ENCODE results near the gene ZNG1C.
"Not testable (repeated sequence)": the region's sequence is repeated elsewhere in the genome, so short reads cannot be mapped to it uniquely, and the experiment has no call there.

ZNG1C gene

DNA sequence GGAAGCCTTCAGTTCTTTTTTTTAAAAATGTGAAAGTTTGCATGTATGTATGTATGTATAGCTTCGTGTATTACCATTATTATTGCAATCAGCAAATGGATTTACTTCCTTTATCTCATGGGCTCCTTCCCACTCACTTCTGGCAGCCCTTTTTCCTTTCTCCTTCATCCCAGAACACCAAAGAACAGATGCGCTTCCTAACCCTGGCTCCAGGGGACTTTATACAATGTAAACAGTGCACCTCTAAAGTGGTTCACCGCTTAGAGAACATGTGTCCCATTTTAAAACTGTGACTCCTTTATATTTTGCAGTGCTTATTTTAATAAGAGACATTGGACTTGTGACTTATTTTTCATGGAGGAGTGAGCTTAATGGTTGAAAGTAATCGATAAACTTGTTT lies 101.5 kb downstream of the ZNG1C start:
- DNase-seq, result not testable (repeated sequence)

DNA sequence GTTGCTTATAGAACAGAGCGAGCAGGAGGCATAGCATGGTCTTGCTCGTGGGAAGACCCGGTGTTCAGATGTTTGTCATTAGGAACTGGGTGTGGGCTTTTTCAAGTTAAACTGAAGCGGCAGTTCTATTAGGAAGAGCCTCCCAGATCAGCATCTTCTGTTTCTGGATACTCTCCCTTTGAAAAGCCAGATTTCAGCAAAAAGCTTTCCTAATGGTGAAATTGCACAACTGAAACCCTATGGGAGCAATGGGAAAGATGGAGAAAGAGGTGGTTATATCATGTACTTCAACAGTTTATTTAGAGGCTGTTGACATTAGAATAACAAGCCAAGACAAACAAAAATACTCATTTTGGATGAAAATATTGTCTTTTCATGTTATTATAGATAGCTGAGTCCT lies 102.2 kb downstream of the ZNG1C start:
- not testable (repeated sequence) for DNase-seq
